TTC549 (cell line): ENCODE data around the gene HOPX.
"Not testable (repeated sequence)": the region's sequence is repeated elsewhere in the genome, so short reads cannot be mapped to it uniquely, and the experiment has no call there.

Experiments used
- FAIRE-seq: peaks from 2 replicates; lab custom pipeline; 2012; peaks lifted over from hg19 to GRCh38; lab: Jason Lieb, UNC

Gene HOPX

GRCh38 chr4:56688094-56688647 is 7.1 kb upstream of the HOPX start:
- FAIRE-seq = no peak

- FAIRE-seq = no peak
These were observed 5.6 kb upstream of the HOPX start for GRCh38 chr4:56686537-56687231.

- no peak for FAIRE-seq
These were observed 3.4 kb upstream of the HOPX start for GRCh38 chr4:56684320-56685050.

GRCh38 chr4:56683455-56683854 is 2.4 kb upstream of the HOPX start:
- FAIRE-seq = no peak

GRCh38 chr4:56681853-56682525 is 893 bp upstream of the HOPX start:
- no peak for FAIRE-seq

- no peak for FAIRE-seq
These were observed 830 bp downstream of the HOPX start for GRCh38 chr4:56680266-56680665.

GRCh38 chr4:56677711-56678110 is 3.4 kb downstream of the HOPX start:
- FAIRE-seq = no peak

- no peak for FAIRE-seq
These were observed 6.1 kb downstream of the HOPX start for GRCh38 chr4:56674984-56675383.

GRCh38 chr4:56671860-56672259 is 9.2 kb downstream of the HOPX start:
- no peak for FAIRE-seq

- no peak for FAIRE-seq
These were observed 9.7 kb downstream of the HOPX start for GRCh38 chr4:56671373-56671772.

GRCh38 chr4:56668267-56668666 is 12.8 kb downstream of the HOPX start:
- FAIRE-seq = no peak

GRCh38 chr4:56667396-56667795 is 13.7 kb downstream of the HOPX start:
- FAIRE-seq = not testable (repeated sequence)

- no peak for FAIRE-seq
These were observed 14.8 kb downstream of the HOPX start for GRCh38 chr4:56666279-56666678.

- no peak for FAIRE-seq
These were observed 15.3 kb downstream of the HOPX start for GRCh38 chr4:56665781-56666180.

GRCh38 chr4:56662782-56663468 is 18.2 kb downstream of the HOPX start:
- no peak for FAIRE-seq

- no peak for FAIRE-seq
These were observed 21.1 kb downstream of the HOPX start for GRCh38 chr4:56659946-56660345.

GRCh38 chr4:56658528-56658927 is 22.6 kb downstream of the HOPX start:
- FAIRE-seq = no peak

- FAIRE-seq = no peak
These were observed 23.3 kb downstream of the HOPX start for GRCh38 chr4:56657818-56658217.

- FAIRE-seq = no peak
These were observed 24.0 kb downstream of the HOPX start for GRCh38 chr4:56657128-56657527.

GRCh38 chr4:56656346-56656643 is 24.8 kb downstream of the HOPX start:
- no peak for FAIRE-seq

GRCh38 chr4:56655627-56656345 is 25.3 kb downstream of the HOPX start:
- no peak for FAIRE-seq

- no peak for FAIRE-seq
These were observed 25.9 kb downstream of the HOPX start for GRCh38 chr4:56655209-56655626.
